GM11168 (cell line): ENCODE measurements around the gene NAV2.

Source experiments
- in situ Hi-C: fragments of 300-500 bp; cut with MboI; formaldehyde crosslinking; loops from one replicate; pipeline ENCODE4 v1.12.0; 2022; ENCODE audit warnings: low sequenced_read_pairs; ENCODE audit not compliant: unreplicated experiment

NAV2 gene

DNA sequence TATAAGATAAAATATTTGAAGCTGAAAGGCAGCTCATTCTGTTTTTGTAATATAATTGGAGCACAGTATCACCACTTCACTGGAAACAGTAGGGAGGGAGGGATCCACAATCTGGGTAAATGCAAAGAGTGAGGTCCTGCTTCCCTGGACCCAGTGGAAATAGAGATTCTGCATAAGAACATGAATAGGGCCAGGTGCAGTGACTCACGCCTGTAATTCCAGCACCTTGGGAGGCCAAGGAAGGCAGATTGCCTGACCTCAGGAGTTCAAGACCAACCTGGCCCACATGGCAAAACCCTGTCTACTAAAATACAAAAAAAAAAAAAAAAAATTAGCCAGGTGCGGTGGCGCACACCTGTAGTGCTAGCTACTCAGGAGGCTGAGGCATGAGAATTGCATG is 303.9 kb downstream of the NAV2 start:
- in situ Hi-C loops = no loop called here

DNA sequence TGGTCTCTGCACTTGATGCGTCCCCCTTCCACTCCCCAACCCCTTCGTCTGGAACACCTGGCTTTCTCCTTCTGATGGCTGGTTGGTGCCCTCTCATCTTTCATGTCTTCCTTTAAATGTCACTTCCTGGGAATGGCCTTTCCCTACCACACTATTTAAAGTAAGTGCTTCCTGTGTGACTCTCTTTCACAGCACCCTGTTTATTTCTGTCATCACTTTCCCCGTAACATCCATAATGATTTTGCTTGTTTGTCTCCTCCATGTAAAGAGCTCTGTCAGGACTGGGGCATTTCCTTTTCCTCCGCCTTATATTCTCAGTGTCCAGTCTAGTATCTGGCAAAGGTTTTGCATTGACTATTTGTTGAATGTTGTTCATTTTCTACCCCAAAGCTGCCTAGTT is 304.7 kb downstream of the NAV2 start:
- in situ Hi-C loops = no loop called here

DNA sequence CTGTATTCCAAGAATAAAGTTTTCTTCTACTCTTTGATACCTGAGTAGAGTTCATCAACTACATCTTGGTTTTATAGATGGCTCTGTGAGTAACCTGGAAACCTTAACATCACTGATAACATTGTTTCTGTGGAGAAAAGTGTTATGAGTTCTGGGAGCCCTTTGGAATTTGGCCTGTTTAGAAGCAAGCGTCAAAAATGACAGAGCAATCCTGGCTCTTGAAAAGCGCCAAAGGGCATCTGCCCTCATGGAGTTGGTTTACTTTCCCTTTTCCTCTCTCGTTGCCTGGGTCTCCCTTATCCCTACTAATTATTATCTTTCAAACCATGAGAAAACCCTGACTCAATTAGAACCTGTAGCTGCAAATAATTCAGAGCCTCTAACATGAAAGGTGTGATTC is 307.6 kb downstream of the NAV2 start:
- in situ Hi-C loops = no loop called here

DNA sequence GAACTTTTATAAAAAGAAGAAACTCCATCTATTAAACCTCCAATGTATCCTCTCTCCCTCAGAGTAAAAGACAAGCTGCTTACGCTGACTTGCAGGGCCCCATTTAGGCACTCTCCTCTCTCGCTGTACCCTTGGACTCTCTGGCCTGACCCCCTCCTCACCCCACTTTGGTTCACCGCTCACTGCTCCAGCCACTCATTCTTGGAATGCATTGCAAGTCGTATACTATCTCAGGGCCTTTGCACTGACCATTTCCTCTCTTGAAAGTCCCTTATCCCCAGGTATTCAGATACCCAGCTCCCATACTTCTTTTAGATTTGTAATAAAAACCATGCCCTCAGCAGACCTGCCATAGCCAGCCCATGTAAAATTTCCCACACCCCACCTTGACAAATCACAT is 308.1 kb downstream of the NAV2 start:
- in situ Hi-C loops = no loop called here

DNA sequence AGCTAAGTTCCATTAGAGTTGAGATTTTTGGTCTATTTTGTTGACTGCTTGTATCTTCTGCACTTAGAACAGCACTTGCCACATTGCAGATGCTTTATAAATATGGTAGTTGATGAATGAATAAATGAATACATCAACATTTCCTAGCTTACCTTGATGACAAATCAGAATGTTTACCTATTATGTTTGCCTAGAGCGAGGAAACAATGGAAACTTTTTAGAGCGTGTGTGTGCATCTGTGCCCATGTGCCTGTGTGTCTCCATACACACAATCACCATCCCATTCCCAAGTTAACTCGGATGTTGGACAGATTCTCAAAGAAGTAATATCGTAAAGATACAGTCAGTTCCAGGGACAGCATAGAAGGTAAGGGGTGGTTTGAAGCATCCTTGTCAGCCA is 308.6 kb downstream of the NAV2 start:
- in situ Hi-C loops = no loop called here

DNA sequence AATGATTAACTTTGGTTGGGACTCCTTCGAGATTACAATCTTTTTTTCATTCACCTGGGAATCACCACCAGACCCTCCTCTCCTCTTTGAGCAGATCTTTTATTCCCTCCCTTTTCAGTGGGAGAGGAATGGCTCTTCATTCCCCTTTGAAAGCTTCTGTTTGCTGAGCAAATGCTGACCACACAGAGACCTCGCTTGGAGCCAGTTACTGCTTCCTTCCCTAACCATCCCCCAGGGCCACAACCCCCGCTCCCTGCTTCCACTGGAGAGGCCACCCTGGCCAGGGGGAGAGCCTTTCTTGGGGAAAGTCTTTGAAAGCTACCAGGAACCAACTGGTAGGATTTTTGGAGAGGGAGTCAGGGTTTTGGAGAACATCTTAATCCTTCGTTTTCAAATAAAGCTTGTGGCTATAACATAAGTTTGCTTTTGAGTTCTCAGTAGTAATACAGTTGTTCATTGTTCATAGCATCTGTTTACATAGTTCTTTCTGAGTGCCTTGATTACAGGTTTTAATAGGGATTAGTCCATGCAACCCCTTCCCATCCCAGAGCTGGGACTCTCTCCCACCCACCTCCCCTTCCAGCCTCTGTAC is 309.2 kb downstream of the NAV2 start:
- in situ Hi-C loops = no loop called here

DNA sequence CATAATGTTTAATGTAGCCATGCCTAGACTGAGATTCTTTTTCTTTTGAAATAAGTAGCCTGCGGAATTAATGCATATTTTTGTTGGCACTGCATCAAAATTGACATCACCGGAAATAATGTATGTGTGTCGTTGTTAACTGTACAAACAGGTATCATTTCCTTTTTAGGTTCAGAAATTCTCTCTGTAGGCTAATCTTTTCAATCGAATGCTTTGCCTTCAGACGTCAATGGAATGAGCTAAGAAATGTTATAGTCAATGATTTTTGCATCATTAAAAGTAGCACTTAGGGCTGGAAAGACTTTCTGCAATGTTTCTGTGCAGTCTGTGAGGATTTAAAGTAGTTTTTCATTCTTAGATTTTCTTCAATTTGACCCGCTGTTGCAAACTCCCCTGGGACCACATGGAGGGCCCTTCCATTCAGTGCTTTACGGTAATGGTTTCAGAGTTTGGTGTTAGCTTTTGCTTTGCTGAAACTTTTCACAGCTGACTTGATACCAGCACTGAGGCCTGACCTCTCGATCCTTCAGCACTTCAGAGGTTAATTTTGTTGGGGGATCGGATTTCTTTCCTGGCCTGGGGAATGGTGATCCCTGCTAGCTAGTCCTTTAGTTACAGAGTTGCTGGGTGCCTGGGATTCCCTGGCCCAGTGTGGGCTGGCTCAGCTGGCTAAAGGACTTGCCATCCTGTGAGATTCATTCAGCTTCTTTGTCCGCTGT is 309.9 kb downstream of the NAV2 start:
- in situ Hi-C loops = no loop called here

DNA sequence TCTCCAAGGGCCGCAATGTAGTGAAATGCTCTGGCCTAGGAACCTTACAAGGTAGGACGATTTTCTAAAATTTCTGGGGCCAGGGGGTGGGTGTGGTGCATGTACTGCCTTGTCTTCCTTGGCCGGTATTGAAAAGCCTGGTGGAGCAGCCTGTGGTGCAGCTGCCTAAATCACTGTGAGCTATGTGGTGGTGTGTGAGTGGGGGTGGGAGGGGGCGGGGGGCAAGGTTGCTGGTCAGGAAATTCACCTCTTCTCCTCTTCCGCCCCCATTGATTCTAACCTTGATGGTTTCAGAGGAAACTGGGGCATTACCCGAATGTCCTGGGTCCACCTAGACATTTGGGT is 310.4 kb downstream of the NAV2 start:
- in situ Hi-C loops = no loop called here

DNA sequence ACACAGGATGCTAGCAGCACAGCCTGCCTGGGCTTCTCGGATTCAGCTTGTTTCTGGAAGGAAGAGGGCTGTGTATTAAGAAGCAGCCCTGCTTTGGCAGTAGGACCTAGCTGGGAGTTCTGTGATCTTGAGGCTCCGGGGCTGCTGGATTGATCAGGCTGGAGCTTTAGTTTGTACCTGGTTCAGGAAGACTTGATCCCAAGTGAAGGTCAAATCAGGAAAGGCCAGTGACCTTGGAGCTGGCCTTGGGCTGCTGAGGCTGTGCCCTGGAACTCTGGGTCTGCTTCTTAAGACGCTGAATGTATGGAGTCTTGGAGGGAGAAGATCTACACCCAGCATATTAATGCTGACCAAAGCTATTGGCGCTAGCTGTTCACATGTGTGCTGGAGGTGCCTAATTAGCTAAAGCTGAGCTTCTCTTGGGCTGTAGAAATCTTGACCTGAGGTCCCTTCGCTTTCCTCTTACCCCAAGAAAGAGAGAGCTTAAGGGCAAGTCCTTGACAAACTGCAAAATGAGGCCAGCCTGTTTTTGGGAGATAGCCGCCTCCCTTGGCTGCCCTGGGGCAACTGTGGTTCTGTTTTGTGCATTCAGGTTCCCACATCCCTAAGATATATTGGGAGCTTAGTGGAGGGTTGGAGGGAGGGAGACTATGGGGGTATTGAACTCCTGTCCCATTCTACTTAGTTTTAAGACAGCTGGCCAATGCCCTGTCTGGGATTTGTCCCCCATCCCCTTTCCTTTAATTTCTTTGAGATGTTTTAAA is 311.7 kb downstream of the NAV2 start:
- in situ Hi-C loops = no loop called here

DNA sequence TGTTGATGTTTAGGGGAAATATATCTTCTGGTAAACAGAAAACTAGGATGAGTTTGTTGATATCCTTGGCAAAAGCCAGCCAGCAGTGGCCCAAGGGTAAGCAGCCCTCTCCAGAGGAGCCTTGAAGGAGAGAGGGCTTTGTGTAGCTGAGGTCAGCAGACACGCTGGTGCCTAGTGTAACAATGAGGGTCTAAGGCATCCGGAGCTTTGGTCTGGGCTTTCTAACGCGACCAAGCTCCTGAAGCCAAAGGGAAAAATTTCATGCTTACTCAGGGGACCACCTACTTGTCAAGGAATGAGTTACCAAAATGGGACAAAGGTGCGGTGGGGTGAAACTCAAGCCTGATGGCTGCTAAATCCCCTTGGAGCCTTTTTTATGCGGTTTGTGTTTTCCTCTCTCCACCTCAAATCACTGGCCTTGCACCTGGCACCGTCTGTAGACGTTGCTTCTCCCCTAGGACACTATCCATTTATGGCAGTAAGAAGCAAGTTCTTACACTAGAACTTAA is 312.7 kb downstream of the NAV2 start:
- in situ Hi-C loops = no loop called here

DNA sequence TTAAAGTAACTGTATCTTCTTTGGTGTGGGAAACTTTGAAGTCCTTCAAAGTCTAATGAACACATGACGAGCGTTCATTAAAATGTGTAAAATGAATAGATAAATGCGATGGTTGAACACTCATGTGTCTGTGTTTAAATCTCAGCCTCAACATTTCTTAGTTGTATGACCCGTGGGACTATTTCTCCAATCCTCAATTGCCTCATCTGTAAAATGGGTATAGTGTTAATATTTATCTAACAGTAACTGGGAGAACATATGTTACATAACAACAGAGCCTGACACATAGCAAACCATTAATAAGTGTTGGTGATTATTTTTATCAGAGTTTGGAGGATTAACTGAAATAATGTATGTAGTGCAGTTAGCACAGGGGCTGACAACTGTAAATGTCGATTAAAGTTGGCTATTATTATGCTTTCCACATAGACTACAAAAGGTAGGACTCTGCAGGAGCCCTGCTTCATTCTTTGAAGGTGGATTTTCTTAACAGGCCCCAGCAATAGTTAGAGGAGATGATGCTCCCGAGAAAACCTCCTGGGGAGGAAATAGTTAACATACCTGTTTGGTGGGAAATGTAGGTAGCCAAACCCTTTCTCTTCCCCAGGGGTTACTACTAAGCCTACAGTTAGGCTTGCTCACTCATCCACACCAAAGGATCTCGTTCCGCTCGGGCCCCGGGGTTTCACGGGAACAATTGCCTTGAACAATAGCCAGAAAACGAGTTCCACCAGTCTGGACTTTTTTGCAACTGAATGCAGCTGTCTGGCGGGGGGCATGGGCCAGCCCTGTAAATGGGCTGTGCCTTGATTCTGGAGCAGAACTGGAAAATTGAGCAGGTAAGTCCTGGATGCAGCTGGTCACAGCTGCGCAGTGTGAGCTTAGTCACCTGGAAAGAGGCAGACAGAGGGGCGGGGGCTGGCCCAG is 314.3 kb downstream of the NAV2 start:
- in situ Hi-C loops = no loop called here

DNA sequence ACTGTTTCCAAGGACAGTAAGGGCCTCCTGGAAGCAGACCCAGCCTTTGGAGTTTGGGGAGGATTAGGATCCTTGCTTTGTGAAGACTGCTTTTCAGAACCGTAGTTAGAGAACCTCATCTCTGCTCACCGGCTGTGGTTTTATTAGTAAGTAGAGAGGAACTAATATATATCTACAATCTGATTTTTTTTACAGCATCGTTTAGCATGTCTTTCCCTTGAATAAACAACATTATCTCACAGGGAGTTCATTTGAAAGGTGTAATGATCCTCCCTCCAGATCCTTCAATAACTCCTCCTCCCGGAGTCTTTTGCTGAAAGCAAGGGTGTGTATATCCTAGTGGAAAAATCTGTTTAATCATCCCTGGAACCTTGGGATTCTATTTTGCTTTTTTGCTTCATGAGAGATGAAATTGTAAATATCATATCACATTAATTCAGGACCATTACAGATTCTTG is 314.9 kb downstream of the NAV2 start:
- in situ Hi-C loops = no loop called here

DNA sequence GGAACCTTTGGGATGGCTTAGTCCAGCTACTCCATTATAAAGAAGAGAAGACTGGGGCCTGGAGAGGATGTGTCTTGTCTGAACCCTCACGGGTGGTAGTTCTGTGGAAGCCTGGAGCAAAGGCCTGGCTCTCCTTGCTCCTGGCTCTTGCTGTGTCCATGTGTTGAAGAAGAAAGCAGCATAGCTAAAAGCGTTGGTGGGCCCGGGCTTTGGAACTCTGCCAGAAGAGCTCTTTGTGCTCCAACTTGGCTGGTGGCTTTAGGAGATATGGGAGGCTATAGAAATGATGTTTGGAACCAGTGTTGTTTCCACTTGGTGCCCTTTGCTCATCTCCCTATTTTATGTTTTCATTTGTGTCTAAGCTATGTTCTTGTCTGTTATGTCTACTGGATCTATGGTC is 316.6 kb downstream of the NAV2 start:
- in situ Hi-C loops = no loop called here

DNA sequence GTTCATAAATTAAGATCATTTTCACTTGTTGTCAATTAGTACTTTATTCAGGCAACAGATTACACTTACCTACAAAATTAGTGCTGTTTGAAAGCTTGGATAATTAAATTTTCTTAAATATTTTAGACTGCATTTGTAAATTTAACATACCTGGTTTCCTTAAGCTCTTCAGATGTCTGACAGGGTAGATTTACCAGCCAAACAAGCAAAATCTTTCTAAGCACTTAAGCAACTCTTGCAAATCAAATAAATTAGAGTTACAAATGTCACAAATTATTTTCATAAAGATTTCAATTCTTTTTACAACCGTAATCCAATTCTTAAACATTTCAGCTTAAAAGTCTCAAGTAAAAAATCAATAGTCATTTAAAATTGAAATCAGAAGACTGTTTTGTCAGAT is 317.8 kb downstream of the NAV2 start:
- in situ Hi-C loops = no loop called here

DNA sequence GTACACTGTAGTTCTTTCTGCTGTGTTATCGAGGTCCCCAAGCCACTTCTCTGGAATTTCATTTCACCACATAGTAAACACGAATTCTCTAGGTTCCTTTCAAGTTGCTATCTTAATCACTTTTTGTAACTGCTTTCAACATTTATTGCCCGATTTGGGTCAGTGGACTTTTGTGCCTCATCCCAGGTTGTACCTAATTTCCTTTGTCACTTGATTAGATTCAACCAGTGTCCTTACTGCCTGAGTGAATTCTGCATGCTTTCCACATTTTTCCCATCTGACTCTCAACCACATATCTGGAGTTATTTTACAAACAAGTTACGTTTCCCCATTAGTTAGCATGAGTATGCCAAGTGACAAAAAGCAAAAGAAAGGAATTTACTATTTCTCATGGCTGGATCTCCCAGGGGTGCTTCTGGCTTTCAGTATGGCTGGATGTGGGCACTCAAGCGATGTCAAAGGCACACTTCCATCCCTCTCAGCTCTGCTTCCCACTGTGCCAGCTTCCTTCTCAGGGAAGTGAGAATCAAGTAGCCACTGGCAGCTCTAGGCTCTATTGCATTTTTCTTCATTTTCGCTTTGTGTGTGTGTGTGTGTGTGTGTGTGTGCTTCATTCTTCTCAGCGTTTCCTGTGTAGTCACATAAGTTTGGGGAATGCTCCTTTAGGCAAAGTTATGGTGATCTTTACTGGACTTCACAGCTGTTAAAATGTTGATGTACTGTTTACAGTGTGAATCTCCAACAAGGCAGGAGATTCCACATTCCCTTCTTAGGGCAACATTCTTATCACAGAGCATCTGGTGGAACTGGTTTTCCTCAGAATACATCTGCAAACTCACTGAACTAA is 318.7 kb downstream of the NAV2 start:
- in situ Hi-C loops = no loop called here

DNA sequence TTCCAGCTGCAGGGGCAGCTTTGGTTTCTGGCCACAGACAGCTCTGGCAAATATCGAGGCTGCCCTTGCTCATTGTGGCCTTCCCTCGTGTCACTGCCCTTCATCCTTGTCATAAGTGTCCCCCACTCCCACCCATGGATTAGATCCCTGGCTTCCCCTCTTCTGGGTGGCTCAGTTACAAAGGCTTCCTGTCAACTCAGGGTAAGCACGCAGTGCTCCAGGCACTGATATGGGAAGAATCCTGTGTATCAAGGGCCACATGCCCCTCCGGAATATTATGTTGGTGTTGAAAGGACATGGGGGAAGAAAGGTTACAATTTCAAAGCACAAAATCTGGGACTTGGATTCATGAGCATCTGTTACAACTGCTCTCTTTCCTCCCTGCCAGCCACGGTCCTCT is 319.5 kb downstream of the NAV2 start:
- in situ Hi-C loops = no loop called here

DNA sequence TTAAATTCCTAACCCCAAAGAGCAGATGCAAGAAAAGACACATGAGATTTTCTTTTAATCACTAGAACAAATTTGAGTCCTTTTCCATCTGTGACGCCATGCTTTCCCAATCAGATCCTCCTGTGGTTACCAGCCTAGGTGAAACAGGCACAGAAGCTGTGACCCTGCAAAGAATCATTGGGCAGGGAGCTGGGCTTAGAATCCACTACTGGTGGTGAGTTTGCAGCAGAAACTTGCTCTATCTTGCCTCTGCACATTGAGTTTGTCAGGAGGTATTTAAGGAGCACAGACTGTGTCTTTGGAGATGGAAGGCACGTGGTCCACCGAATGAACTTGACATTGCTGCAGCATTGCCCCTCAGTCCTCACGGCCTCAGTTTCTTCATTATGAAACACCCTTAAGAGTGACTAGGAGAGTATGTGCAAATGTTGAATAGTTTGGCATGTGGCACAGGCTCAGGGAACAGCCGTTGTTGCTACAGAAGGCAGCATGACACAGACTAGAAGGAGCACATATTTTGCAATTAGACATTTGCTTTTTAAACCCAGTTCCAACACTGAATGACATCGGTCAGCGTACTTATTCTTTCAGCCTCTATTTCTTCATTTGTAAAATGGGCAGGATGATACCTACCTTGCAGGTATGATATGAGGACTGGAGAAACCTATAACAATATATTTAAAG is 320.1 kb downstream of the NAV2 start:
- in situ Hi-C loops = no loop called here

DNA sequence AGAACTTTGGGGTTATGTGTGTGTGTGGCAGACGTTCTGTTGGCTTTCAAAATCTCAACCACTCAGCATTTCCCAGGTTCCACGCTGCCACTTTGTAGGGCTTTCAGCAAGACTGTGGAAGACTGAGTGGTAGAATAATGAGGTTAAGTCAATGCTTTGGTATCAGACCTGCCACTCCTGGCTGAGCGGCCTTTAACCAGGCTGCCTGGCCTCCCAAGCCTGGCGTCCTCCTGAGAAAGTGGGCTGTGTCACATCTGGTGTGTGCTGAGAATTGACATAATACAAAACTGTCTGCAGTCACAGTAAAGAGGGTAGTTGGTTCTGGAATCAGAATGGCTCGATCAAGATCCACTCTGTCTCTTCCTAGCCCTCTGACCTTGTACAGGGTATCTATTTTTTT is 321.2 kb downstream of the NAV2 start:
- in situ Hi-C loops = no loop called here

DNA sequence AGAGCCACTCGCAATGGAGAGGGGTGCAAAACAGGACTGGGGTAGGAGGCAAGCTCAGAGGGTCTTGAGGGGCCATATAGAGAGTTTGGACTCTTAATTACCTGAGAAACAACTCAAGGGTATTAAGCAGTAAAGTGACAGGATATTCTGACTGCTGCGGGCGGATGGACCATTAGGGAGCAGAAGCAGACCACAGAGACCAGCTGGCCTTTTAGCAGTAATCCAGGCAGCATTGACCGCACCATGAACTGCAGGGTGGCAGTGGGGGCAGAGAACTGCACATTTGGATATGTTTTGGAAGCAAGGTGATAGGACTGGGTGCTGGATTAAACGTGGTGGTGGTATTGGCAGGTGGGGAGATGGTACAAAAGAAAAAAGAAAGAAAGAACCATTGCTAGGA is 322.3 kb downstream of the NAV2 start:
- in situ Hi-C loops = no loop called here
